ENCODE results near the gene ZSWIM8.

DNA sequence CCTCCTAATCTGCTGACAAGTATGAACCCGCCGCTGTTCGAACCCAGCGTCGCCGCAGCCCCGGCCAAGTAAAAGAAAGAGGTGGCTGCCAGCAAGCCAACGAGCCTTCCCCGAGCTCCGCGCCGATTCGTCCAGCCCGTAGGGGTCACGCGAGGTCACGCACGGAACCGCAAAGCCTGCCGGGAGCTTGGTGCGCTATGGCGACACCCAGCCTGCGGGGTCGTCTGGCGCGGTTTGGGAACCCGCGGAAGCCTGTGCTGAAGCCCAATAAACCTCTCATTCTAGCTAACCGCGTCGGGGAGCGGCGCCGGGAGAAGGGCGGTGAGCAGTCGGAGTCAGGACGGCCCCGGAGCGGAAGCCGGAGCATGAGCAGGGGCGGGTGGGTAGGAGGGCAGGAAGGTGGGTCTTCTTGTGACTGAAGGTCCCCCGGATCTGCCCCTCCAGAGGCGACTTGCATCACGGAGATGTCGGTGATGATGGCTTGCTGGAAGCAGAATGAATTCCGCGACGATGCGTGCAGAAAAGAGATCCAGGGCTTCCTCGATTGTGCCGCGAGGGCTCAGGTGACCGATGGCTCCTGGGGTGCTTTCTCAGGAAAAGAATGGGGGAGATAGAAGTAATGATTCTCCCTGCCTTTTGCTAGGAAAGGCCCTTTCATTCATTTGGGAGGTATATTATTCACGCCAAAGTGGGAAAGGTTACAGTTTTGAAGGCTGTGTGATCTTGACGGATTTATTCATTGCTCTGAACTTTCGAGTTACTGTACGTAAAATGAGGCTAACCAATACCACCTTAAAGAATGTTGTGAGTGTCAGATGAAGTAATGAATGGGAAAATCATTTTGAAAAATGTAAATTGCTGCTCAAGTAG, 3.3 kb upstream of the ZSWIM8 start, which contains the start of gene CHCHD1:
- TF ChIP-seq CTCF (IDR thresholded peaks at IDR 0.05; ENCODE audit: extremely low read depth in 1 of 2, insufficient read depth in 1 of 2, low read depth in 1 of 2, low read length in 2 of 2), result no peak
- TF ChIP-seq MYC (IDR thresholded peaks at IDR 0.05; ENCODE audit: low read depth, low read length), result peak; percentile 5
- TF ChIP-seq EZH2 (IDR thresholded peaks at IDR 0.05; ENCODE audit: borderline replicate concordance, low read depth, low read length, severe bottlenecking), result no peak
- TF ChIP-seq JUN (IDR thresholded peaks at IDR 0.05; ENCODE audit: borderline replicate concordance, insufficient read depth, insufficient read length, low read depth), result no peak
